COR-L47 (cell line): ENCODE measurements around the gene CFDP1.

Experiments used
- DNase-seq: peaks from one replicate; lab custom pipeline; 2025; lab: John Stamatoyannopoulos, UW

Gene CFDP1

GRCh38 chr16:75406943-75407342 is 26.4 kb downstream of the CFDP1 start:
- DNase-seq = no peak

DNA sequence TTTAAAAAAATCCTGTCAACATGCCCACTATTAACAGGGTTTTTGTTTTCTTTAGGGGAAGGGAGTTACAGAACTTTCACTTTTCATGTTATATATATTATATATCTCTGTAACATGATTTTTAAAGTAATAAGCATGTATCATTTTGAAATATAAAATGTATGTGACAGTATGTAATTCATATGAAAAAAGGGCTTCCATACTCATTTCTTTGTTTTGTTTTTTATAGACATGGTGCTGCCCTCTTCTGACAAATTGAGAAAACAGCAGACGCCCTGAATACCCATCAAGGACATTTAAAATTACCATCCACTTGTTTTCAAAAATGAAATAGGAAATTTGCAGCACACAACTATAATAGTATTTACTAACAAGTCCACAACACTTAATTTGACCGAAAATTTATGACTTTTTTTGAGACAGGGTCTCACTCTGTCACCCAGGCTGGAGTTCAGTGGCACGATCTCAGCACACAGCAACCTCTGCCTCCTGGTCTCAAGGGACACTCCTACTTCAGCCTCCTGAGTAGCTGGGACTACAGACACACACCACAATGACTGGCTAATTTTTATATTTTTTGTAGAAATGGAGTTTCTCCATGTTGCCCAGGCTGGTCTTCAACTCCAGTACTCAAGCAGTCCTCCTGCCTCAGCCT is 30.4 kb downstream of the CFDP1 start:
- peak; percentile 4 for DNase-seq

DNA sequence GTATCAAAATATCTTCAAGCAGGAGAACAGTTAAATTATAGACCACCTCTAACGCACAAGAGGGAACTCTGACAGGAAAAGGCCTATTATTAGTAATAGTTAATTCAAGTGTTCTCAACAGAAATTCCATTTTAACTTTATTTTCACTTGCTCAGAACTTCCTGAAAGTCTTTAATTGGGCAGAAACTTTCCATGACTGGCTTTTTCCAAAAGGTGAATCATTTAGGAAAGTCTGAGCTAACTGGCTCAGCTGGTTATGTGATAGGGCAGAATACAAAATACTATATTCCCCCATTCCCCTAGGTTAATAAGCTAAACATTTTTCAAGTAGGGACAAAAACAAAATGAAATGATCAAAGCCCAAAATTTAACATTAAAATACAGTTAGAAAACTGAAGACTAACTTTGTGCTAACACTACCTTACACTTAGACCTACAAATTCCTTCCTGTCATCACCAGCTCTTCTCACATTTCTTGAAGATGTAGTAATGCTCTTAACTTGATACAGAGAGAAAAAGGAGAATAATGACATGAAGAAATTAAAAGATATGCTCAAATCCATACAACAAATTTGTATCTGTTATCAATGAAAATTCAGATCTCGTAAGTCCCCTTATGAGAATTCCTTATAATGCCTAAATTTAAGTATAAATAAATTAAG is 31.0 kb downstream of the CFDP1 start:
- DNase-seq = no peak

DNA sequence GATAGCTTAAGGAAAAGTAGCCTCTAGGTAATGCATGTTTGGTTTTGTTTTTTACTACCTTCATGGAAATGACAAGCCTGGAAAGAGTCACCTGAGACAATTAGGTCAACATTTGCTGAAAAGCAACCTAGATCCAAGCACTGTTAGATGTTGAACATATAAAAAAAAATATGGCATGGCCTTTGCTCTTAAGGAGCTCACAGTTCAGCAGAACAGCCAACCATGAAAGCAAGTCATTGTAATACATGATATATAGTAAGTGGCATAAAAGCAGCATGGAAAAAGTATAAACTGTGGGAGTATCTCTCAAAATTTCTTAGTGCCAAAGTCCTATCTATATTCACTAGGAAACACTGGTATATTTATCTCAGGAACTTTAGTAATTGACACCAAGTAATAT is 31.6 kb downstream of the CFDP1 start:
- no peak for DNase-seq

DNA sequence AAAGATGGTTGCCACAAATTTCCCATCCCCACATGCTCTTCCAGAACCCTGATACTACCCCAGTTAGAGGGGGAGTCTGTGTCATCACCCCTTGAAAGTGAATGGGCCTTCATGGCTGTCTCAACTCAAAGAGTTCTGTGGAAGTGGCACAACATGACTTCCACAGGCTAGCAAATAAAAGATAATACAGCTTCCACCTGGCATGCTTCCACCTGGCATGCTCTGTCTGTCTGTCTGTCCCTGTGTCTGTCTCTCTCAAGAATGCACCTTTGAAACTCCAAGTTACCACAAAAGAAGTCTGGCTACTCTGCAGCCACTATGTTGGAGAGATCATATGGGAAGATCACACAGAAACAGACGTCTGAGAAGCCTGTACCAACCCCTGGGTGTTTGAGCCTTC is 35.0 kb downstream of the CFDP1 start:
- DNase-seq = no peak

DNA sequence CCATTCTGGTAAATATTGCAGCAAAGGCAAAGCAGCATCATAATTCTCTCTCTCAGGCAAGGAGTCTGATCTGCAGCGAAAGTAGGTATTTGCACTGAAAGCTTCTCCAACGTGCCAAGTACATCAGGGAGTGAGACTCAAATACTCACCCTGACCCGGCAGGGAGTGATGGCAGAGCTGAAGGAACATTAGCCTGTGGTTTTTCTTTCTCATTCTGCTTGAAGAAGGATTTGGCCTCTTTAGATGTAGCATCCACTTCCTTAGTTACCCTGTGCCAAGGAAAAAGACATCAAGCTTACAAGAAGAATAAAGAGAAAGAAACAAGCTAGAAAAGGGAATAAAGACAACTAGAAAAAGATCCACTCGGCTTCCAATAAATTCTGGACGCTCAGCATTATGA is 38.4 kb downstream of the CFDP1 start:
- DNase-seq = no peak

DNA sequence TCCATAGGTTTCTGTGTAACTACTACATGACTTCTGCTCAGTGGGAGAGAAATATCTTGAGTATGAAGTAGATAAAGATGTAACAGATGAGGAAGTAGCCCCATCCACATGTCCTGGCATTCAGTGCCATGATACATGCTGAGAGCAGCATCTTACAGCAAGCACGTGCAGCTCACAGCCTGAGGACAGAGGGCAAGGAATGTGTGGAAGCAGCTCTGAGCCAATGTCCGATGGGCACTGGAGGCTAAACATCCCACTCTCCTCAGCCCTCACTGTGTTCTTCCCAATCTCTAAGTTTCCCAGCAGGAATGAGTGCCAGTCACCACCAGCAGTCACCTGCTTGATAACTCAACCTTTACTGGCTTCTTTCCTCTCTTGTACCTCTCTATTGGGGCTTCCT is 40.4 kb downstream of the CFDP1 start:
- DNase-seq = no peak

DNA sequence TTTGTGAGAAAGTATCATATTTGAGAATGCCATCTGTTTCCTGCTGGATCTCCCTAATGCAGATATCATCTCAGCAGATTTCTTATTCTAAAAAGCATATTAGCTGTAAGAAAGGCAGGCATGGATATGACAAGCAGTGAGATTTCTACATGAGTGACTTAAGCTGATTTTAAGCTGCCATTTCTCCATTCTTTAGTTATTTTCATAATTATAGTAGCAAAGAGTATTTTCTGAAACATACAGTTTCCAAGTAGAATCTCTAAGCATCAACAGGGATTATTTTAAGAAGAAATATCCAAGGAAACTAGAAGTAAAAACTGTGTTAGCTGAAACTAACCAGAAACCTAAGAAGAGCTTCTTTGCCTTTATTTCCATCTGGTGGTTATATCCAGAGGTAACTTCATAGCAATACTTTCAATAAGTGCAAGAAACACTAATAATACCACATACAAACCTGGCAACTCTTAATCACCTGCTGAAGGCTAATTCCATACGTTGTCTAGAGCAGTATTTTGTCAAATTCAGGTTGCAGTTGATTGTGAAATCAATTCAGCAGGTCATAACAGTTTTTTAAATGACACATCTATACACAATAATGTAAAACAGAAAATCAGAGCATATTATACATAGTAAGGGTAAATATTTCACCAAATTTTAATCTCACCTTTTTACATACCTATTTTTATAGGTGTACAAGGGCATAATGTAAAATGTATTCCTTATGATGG is 42.2 kb downstream of the CFDP1 start:
- DNase-seq = no peak

- DNase-seq = no peak
Observed at GRCh38 chr16:75389096-75389690, 44.1 kb downstream of the CFDP1 start.

- no peak for DNase-seq
Observed at GRCh38 chr16:75387951-75388350, 45.4 kb downstream of the CFDP1 start.

DNA sequence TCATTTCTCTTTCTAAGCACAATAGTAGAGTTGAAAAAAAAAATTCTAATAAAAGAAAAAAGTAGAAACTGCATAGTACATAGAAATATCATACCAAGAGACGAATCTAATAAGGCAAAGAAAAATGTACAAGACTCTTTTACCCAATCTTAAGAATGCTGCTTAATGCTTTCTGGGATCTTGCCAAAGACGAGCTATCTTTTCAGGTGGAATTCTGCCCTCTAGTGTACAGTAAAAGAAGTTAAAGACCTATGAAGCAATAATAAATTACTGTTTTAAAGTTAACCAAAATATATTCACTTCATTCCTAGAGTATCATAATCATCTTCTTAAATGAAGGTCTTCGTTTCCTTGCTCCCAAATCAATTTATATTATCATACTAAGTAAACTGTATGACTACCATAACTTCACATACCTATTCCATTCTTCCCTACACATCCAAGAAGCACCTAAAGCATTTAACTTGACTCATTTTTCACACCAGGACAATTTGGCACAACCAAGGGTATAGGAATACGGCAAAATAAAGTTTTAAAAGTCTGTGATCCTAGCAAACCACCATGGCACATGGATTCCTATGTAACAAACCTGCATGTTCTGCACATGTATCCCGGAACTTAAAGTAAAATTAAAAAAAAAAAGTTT is 47.7 kb downstream of the CFDP1 start:
- peak; percentile 55 for DNase-seq

GRCh38 chr16:75383141-75383540 is 50.2 kb downstream of the CFDP1 start:
- no peak for DNase-seq

- no peak for DNase-seq
Observed at GRCh38 chr16:75382611-75383010, 50.7 kb downstream of the CFDP1 start.

- no peak for DNase-seq
Observed at GRCh38 chr16:75380870-75381269, 52.4 kb downstream of the CFDP1 start.

GRCh38 chr16:75379911-75380847 is 53.1 kb downstream of the CFDP1 start:
- no peak for DNase-seq

DNA sequence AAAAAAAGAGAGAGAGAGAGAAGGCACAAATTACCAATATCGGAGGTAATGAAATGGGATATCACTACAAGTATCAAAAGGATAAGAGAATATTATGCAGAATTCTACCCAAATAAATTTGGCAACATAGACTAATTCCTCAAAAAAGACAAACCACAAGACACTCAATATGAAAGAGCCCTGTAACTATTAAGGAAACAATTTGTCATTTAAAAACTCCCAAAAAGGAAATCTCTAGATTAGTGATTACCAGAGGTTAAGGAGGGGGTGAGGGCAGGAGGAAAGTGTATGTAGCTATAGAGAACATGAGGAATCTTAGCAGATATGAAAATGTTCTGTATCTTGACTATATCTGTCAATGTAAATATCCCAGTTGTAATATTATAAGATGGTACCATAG is 54.0 kb downstream of the CFDP1 start:
- DNase-seq = no peak

GRCh38 chr16:75378616-75379015 is 54.7 kb downstream of the CFDP1 start:
- DNase-seq = no peak

DNA sequence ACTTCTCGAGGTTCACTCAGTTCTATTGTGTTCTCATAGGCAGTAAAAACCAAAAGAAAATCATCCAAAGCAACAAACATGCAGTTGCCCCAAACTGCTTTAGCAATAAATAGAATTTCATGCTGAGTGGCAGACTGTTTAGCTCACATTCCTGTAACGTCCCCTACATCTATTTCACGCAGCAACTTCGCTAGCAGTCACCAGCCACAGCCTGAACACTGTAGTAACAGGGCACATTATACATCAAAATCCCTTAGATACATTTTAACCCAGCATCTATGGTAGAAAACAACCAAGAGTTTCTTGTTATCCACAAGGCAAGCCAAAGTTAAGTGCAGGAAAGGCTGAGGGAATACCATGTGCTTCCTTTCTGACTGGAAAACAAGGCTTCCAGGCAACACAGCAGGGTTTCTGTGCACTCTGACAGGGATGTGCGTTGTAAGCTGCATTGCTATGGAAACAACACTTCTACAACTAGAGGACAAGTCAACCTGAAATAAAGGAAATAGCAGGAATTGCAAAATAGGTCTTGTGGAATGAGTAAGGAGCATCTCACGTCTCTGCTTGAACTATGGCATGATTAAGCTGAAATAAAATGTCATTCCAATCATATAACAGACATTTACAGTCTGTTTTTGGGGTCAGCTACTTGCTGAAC is 55.4 kb downstream of the CFDP1 start:
- peak; percentile 4 for DNase-seq

DNA sequence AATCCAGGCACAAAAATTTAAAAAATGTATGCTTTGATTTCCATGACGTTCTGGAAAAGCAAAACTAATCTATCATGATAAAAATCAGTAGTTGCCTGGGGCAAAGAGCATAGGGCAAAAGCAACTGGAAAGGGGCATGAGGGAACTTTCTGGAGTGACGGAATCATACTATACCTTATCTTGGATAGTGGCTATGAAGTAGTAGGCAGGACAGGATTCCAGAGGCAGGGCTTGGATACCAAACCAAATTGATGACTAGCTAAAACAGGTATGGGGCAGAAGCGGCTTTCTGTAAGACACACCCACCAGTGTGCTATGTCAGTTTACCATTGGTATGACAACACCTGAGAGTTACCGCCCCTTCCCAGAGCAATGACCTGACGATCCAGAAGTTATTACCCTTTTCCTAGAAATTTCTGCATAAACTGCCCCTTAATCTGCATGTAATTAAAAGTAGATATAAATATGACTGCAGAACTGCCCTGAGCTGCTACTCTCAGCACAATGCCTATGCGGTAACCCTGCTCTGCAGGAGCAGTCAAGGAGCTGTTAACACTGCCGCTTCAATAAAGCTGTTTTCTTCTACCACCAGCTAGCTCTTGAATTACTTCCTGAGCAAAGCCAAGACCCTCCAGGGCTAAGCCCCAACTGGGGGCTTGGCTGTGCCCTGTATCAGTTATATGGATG is 56.7 kb downstream of the CFDP1 start:
- DNase-seq = no peak

- DNase-seq = no peak
Observed at GRCh38 chr16:75374388-75374787, 58.9 kb downstream of the CFDP1 start.
